Sigmoid colon (tissue), 7 donors: Measurements from ENCODE around the gene CTDP1. TPM values are rescaled to one million over a fixed set of nuclear protein-coding genes. Genes with fewer than 3 reads are reported as not detected.

ENCODE experiments used
- DNase-seq: peaks from one replicate; pipeline ENCODE4 v3.0.0-alpha.2; 2019
- H3K27ac ChIP-seq, 4 donors: fragments of 200-600 bp; sonication (generic); one replicate each; pipeline ENCODE4 v1.5.1; 2016 to 2019; ENCODE audit warnings: mild to moderate bottlenecking in 1 of 4
- H3K27me3 ChIP-seq, 3 donors: fragments of 200-600 bp; sonication (generic); one replicate each; pipeline ENCODE4 v1.5.1; 2019; ENCODE audit warnings: mild to moderate bottlenecking in 1 of 3
- H3K36me3 ChIP-seq, 4 donors: fragments of 200-600 bp; sonication (generic); one replicate each; pipeline ENCODE4 v1.5.1; 2016 to 2019
- H3K4me1 ChIP-seq, 4 donors: fragments of 200-600 bp; sonication (generic); one replicate each; pipeline ENCODE4 v1.5.1; 2017 to 2019
- H3K4me3 ChIP-seq, 4 donors: fragments of 200-600 bp; sonication (generic); one replicate each; pipeline ENCODE4 v1.5.1; 2017 to 2019; ENCODE audit warnings: mild to moderate bottlenecking in 2 of 4, moderate library complexity in 1 of 4
- H3K9me3 ChIP-seq, 4 donors: fragments of 200-600 bp in 3 of 4; sonication (generic) in 3 of 4; one replicate each; pipeline versions ENCODE4 v1.5.1 to v1.6.1; 2013 to 2019
- CTCF ChIP-seq, 4 experiments: fragments of 450-650 bp in 3 of 4; fragments of 200-600 bp in 1 of 4; IDR thresholded peaks; one replicate each; pipeline ENCODE4 v1.5.1; 2016 to 2019; ENCODE audit warnings: antibody characterized with exemption in 4 of 4, mild to moderate bottlenecking in 3 of 4, moderate library complexity in 2 of 4
- EP300 ChIP-seq, 4 donors: sonication (generic); formaldehyde crosslinking; IDR thresholded peaks; one replicate each; pipeline ENCODE4 v1.6.1; 2017; ENCODE audit warnings: antibody characterized with exemption in 4 of 4
- POLR2A ChIP-seq, 2 donors: fragments of 450-650 bp; IDR thresholded peaks; one replicate each; pipeline ENCODE4 v1.6.1; 2016; ENCODE audit warnings: antibody characterized with exemption in 2 of 2, mild to moderate bottlenecking in 2 of 2, moderate library complexity in 2 of 2
- POLR2AphosphoS5 ChIP-seq, 4 donors: sonication (generic); formaldehyde crosslinking; IDR thresholded peaks; one replicate each; pipeline ENCODE4 v1.6.1; 2017; ENCODE audit warnings: antibody characterized with exemption in 4 of 4
- WGBS, 2 donors: extraction: QIAGEN DNeasy Blood & Tissue Kit; methylation state at CpG; one replicate each; pipeline ENCODE4 v1.1.7; 2013; 5-methylcytosine and 5-hydroxymethylcytosine counted together
- intact Hi-C: fragments of 100-400 bp; cut with DNase I; formaldehyde crosslinking; loops from one replicate; pipeline ENCODE4 v1.15.1; 2023
- polyA plus RNA-seq, 3 donors: library from polyadenylated mRNA; stranded (reverse); fragments of 200-250 nt; gene quantifications; one replicate each; pipeline ENCODE4 v1.2.3, GENCODE V29; 2013
- total RNA-seq, 4 donors: library from RNA; depleted of rRNA; stranded (reverse); fragments of >200 nt; gene quantifications; one replicate each; pipeline ENCODE4 v1.1.0, GENCODE V29; 2016
- donor health status: healthy with polysubstance abuse.
- donor health status: Bipolar disorder and iron deficiency.
- donor health status: healthy.

CTDP1 gene
- total and polyA plus RNA-seq, 7 donors = 11.1 to 25.9 (median 14.7) TPM

GRCh38 chr18:79736846-79737245 lies 57.2 kb downstream of the CTDP1 start:
- no peaks in the 10 kb centered on the region for H3K27me3 ChIP-seq
- TF ChIP-seq POLR2A (IDR thresholded peaks at IDR 0.05) = no peak
- TF ChIP-seq EP300 (IDR thresholded peaks at IDR 0.05) = no peak
- no peak for TF ChIP-seq POLR2AphosphoS5 (IDR thresholded peaks at IDR 0.05)
- no peak for TF ChIP-seq CTCF (IDR thresholded peaks at IDR 0.05)
- no peak overlapping the region for H3K4me3 ChIP-seq
- H3K27ac ChIP-seq = no peak overlapping the region
- 93 to 96% methylated on average over 24 of the region's 24 CpGs for WGBS, 2 donors
- peak; percentile 48 for DNase-seq
- H3K4me1 ChIP-seq = no peaks in the 10 kb centered on the region
- no peaks in the 10 kb centered on the region for H3K9me3 ChIP-seq
- intact Hi-C loops = no loop called here
- peaks cover 4 to 84% (median 35%) of the 10 kb centered on the region in 4 donors for H3K36me3 ChIP-seq

GRCh38 chr18:79737426-79737825 lies 57.8 kb downstream of the CTDP1 start:
- H3K27ac ChIP-seq = no peak overlapping the region
- no peaks in the 10 kb centered on the region for H3K9me3 ChIP-seq
- no peak for TF ChIP-seq POLR2AphosphoS5 (IDR thresholded peaks at IDR 0.05)
- no peak for TF ChIP-seq POLR2A (IDR thresholded peaks at IDR 0.05)
- TF ChIP-seq EP300 (IDR thresholded peaks at IDR 0.05) = no peak
- TF ChIP-seq CTCF (IDR thresholded peaks at IDR 0.05) = no peak
- H3K27me3 ChIP-seq = no peaks in the 10 kb centered on the region
- intact Hi-C loops = no loop called here
- peaks cover 3 to 84% (median 32%) of the 10 kb centered on the region in 4 donors for H3K36me3 ChIP-seq
- peak; percentile 39 for DNase-seq
- WGBS, 2 donors = 94 to 95% methylated on average over 17 of the region's 17 CpGs
- H3K4me1 ChIP-seq = no peaks in the 10 kb centered on the region
- no peak overlapping the region for H3K4me3 ChIP-seq

- no peak overlapping the region for H3K27ac ChIP-seq
- H3K36me3 ChIP-seq = peaks cover 3 to 86% (median 32%) of the 10 kb centered on the region in 4 donors
- no peaks in the 10 kb centered on the region for H3K4me1 ChIP-seq
- no peaks in the 10 kb centered on the region for H3K27me3 ChIP-seq
- no peaks in the 10 kb centered on the region for H3K9me3 ChIP-seq
- H3K4me3 ChIP-seq = no peak overlapping the region
- WGBS, 2 donors = 94% methylated on average over 20 of the region's 20 CpGs
- TF ChIP-seq POLR2A (IDR thresholded peaks at IDR 0.05) = no peak
- no peak for TF ChIP-seq CTCF (IDR thresholded peaks at IDR 0.05)
- TF ChIP-seq POLR2AphosphoS5 (IDR thresholded peaks at IDR 0.05) = no peak
- TF ChIP-seq EP300 (IDR thresholded peaks at IDR 0.05) = no peak
- DNase-seq = peak; percentile 58
- intact Hi-C loops = no loop called here
Measured at GRCh38 chr18:79738041-79738461, 58.4 kb downstream of the CTDP1 start.

GRCh38 chr18:79738581-79739439 lies 59.2 kb downstream of the CTDP1 start:
- WGBS, 2 donors = 91 to 93% methylated on average over 21 of the region's 21 CpGs
- Histone ChIP-seq H3K36me3 (peaks cover 0 to 80% (median 30%) of the 10 kb centered on the region in 4 donors), H3K9me3 (no peaks in the 10 kb centered on the region), H3K4me3 (no peak overlapping the region), H3K4me1 (no peaks in the 10 kb centered on the region), H3K27ac (no peak overlapping the region), H3K27me3 (no peaks in the 10 kb centered on the region)
- DNase-seq = peak; percentile 36
- TF ChIP-seq POLR2AphosphoS5 (IDR thresholded peaks at IDR 0.05) (no peak), POLR2A (IDR thresholded peaks at IDR 0.05) (no peak), EP300 (IDR thresholded peaks at IDR 0.05) (no peak), CTCF (IDR thresholded peaks at IDR 0.05) (no peak)
- intact Hi-C loops = no loop called here
